Motor neuron (in vitro differentiated cells): ENCODE data around the gene ASB7. TPM values are rescaled to one million over a fixed set of nuclear protein-coding genes. Genes with fewer than 3 reads are reported as not detected.

Experiments
- ATAC-seq, 8 experiments: fragments of 200-7000 bp; cut with Tn5 transposase; replicated peaks in 6 of 8; 2 replicates each; pipeline ENCODE4 v1.8.0; 2021; ENCODE audit warnings: mild to moderate bottlenecking in 8 of 8, moderate library complexity in 8 of 8
- H3K27ac ChIP-seq, 2 donors: fragments of 250-450 bp; sonication (Bioruptor Pico); 2 replicates each; pipeline ENCODE4 v1.9.0; 2021; ENCODE audit warnings: antibody characterized with exemption in 2 of 2, mild to moderate bottlenecking in 2 of 2, moderate library complexity in 1 of 2
- H3K4me1 ChIP-seq, 2 donors: fragments of 250-450 bp; sonication (Bioruptor Pico); replicated peaks in 1 of 2; 2 replicates each; pipeline ENCODE4 v1.6.1; 2021; ENCODE audit warnings: antibody characterized with exemption in 2 of 2, mild to moderate bottlenecking in 2 of 2, moderate library complexity in 1 of 2
- H3K4me3 ChIP-seq, 5 donors: fragments of 250-450 bp; sonication (Bioruptor Pico); 2 replicates each; pipeline ENCODE4 v1.9.0; 2021; ENCODE audit warnings: antibody characterized with exemption in 5 of 5, mild to moderate bottlenecking in 5 of 5, moderate library complexity in 4 of 5
- WGBS, 10 experiments: fragments of 450-650 bp; shearing (Covaris generic); methylation state at CpG; one replicate each; pipeline ENCODE4 v1.0.0; 2022; 5-methylcytosine and 5-hydroxymethylcytosine counted together
- in situ Hi-C, 9 experiments: fragments of 400-800 bp; cut with MboI; loops; one replicate each; pipeline ENCODE4 v1.15.0; 2021; ENCODE audit warnings: low sequenced_read_pairs in 9 of 9, low pct_unique_long_range_greater_than_20kb in 2 of 9; ENCODE audit not compliant: unreplicated experiment in 9 of 9
- total RNA-seq, 8 experiments: library from RNA; unstranded; fragments of 300-600 nt; gene quantifications; 2 replicates each; pipeline versions ENCODE4 v1.2.3 to v1.2.4, GENCODE V29; 2022

The ASB7 gene
- total RNA-seq, 8 experiments from 2014 or later: 6.7 to 17.9 (median 10.6) TPM

DNA sequence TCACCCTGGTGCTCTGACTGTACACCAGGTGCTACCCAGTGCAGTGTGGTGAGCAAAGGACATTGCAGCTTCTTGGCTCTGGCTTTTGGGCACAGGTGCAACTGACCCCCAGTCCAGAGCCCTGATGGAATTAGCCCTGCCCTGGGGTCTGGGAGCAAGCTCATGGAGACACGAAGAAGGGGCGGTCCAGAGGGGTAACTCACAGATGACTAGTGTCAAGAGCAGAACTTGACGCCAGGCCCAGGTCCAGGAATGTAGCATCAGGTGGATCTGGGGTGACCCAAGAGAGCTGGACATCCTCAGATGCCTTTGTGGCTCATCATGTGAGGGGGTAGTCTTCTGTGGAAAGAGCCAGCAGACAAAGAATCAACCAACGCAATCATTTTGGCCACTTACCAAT, 88.9 kb downstream of the ASB7 start:
- H3K4me1 ChIP-seq: no peaks in the 10 kb centered on the region
- H3K27ac ChIP-seq: no peak overlapping the region
- ATAC-seq: no peak
- 38 to 100% (median 90%) methylated on average over 1 to 3 of the region's 4 CpGs; no CpG with 5 or more reads in 3 of the 10 experiments for WGBS, 10 experiments
- in situ Hi-C loops: no loop called here
- H3K4me3 ChIP-seq: no peak overlapping the region

DNA sequence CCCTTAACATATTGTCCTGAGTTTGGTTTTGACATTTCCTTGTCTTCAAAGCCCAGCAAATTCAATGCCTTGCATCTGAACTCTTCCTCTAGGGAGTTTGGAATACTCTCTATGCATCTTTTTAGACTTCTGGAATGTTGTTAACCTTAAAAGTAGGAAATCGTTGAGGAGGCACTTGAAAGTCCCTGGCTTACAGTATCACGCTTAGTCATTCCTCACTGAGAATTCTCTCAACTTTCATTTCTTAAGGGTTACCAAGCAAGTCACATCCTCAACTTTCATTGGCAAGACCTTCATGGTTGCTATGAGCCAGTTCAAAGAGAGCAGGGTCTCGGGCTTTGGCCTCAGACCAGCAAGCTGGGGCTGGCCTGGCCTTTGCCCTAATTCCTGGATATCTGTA, 89.9 kb downstream of the ASB7 start:
- Histone ChIP-seq H3K27ac (no peak overlapping the region), H3K4me1 (no peaks in the 10 kb centered on the region), H3K4me3 (no peak overlapping the region)
- in situ Hi-C loops: no loop called here
- WGBS, 10 experiments: 72 to 100% (median 83%) methylated on average over 1 to 2 of the region's 3 CpGs; no CpG with 5 or more reads in 5 of the 10 experiments
- no peak for ATAC-seq

- Histone ChIP-seq H3K4me1 (no peaks in the 10 kb centered on the region), H3K27ac (no peak overlapping the region), H3K4me3 (no peak overlapping the region)
- ATAC-seq: no peak
- WGBS, 10 experiments: 60 to 80% (median 71%) methylated on average over 1 to 4 of the region's 7 CpGs; no CpG with 5 or more reads in 5 of the 10 experiments
- in situ Hi-C loops: no loop called here
Observed at GRCh38 chr15:100692671-100693070, 90.3 kb downstream of the ASB7 start.

DNA sequence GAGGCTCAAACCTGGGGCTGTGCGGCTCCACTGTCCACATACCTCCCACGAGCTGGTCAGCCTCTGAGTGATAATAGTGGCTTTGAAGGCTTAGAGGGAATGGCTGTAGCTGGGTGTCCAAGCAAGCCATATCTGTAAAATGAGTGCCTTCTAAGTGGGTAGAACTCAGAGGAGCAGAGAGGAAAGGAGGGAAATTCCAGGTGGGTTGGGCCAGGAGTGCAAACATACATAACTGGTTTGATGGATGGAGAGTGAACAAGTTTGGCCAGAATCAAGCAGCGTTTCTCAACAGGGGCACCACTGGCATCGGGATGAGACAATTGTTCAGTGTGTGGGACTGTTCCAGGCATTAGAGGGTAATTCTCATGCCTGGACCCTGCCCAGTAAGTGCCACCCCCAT, 91.1 kb downstream of the ASB7 start:
- 65 to 93% (median 80%) methylated on average over 1 to 4 of the region's 4 CpGs; no CpG with 5 or more reads in 3 of the 10 experiments for WGBS, 10 experiments
- in situ Hi-C loops: no loop called here
- ATAC-seq: no peak

DNA sequence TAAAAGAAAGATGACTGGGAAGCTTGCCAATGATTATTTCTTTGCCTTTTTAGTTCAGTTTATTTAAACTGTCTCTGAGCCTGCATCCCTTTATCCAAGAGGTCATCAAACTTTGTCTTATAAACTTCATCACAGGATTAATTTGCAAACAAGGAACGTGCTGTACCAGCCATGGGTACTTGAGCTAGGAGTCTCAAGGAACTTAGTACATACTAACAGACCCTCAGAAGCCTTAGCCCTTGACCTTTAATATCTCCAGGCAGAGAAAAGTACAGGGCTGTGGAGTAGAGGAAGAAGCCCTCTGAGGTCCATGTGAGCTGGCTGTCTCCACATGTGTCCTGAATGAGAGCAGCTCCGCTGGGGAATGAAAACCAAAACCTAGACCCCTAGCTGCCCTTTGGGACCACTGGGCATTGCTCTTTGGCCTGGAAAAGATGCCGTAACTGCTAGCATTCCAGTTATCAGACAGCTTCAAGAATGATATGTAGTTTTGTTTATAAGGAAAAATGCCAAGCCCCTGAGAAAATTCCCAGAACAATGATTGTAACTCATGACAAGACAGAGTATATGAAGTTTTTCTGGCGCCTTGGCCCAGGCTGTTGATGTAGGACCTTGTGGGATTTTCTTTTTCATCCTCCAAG, 92.1 kb downstream of the ASB7 start:
- Histone ChIP-seq H3K27ac (no peak overlapping the region), H3K4me1 (no peaks in the 10 kb centered on the region), H3K4me3 (no peak overlapping the region)
- no peak for ATAC-seq
- in situ Hi-C loops: no loop called here
- WGBS, 10 experiments: 21 to 100% (median 79%) methylated on average over 1 to 4 of the region's 4 CpGs; no CpG with 5 or more reads in 1 of the 10 experiments

More for the DNA sequence above, 91.1 kb downstream of the ASB7 start:
- H3K4me3 ChIP-seq: no peak overlapping the region
- H3K4me1 ChIP-seq: no peaks in the 10 kb centered on the region
- no peak overlapping the region for H3K27ac ChIP-seq

- 73 to 100% (median 79%) methylated on average over 1 to 3 of the region's 3 CpGs; no CpG with 5 or more reads in 1 of the 10 experiments for WGBS, 10 experiments
- ATAC-seq: no peak
- Histone ChIP-seq H3K4me1 (no peaks in the 10 kb centered on the region), H3K4me3 (no peak overlapping the region), H3K27ac (no peak overlapping the region)
- in situ Hi-C loops: no loop called here
Observed at GRCh38 chr15:100695048-100695447, 92.7 kb downstream of the ASB7 start.

DNA sequence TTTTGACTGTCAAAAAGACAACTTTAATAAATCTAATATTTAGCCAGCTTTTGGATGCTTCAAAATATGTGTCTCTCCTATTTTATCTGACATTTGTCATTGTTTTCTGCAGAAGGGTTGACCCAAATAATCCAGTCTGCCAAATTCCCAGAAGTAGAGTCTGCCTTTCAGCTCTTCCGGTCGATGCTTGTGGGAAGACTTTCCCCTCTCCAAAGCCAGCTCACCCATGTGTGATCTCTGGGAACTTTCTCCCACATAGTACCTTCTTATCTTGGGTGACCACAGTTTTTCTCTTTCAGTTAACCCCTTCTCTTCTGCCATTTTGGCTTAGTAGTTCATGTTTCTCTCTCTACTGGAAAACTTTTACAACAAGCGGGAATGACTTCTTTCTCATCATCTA, 94.1 kb downstream of the ASB7 start:
- no peak for ATAC-seq
- H3K27ac ChIP-seq: no peak overlapping the region
- H3K4me1 ChIP-seq: no peaks in the 10 kb centered on the region
- 60 to 100% (median 92%) methylated on average over 1 to 3 of the region's 3 CpGs; no CpG with 5 or more reads in 1 of the 10 experiments for WGBS, 10 experiments
- in situ Hi-C loops: no loop called here
- H3K4me3 ChIP-seq: no peak overlapping the region

Other genes starting within 250 kb of the ASB7 start
- 1 to 10 TPM in 1 of 8 experiments, under 1 TPM in 6, not detected in 1; 0.07 to 2.4 (median 0.21) TPM for gene CERS3, start 73.6 kb upstream of the ASB7 start, total RNA-seq
- gene LINS1, start 405 bp upstream of the ASB7 start, total RNA-seq: 10 to 100 TPM; 12.1 to 42.4 (median 14.0) TPM